Nephron (organoid): Measurements from ENCODE around the gene RYR1.

Experiments used
- H3K27ac Mint-ChIP-seq, 3 experiments: 2 replicates each; pipeline ENCODE4 v1.8.0; 2020; ENCODE audit warnings: mixed read lengths in 3 of 3, mild to moderate bottlenecking in 2 of 3, moderate library complexity in 1 of 3
- H3K27me3 Mint-ChIP-seq: 2 replicates; pipeline ENCODE4 v1.8.0; 2021; ENCODE audit warnings: low read depth, mild to moderate bottlenecking, moderate library complexity, mixed read lengths
- H3K36me3 Mint-ChIP-seq: 2 replicates; pipeline ENCODE4 v1.8.0; 2020; ENCODE audit warnings: low read depth, mixed read lengths
- H3K4me1 Mint-ChIP-seq: 2 replicates; pipeline ENCODE4 v1.8.0; 2020; ENCODE audit warnings: mixed read lengths
- H3K4me3 Mint-ChIP-seq, 3 experiments: 2 replicates each; pipeline ENCODE4 v1.8.0; 2020; ENCODE audit warnings: mild to moderate bottlenecking in 3 of 3, mixed read lengths in 3 of 3, moderate library complexity in 2 of 3
- H3K9me3 Mint-ChIP-seq: 2 replicates; pipeline ENCODE4 v1.8.0; 2020; ENCODE audit warnings: mixed read lengths
- TF ChIP-seq, protein P1 (sequence below), 3 experiments: fragments of 200-600 bp; sonication (generic); IDR thresholded peaks; one replicate each; pipeline ENCODE4 v1.5.0; 2021; ENCODE audit warnings: antibody characterized with exemption in 3 of 3; ENCODE audit not compliant: unreplicated experiment in 3 of 3

Gene RYR1

DNA sequence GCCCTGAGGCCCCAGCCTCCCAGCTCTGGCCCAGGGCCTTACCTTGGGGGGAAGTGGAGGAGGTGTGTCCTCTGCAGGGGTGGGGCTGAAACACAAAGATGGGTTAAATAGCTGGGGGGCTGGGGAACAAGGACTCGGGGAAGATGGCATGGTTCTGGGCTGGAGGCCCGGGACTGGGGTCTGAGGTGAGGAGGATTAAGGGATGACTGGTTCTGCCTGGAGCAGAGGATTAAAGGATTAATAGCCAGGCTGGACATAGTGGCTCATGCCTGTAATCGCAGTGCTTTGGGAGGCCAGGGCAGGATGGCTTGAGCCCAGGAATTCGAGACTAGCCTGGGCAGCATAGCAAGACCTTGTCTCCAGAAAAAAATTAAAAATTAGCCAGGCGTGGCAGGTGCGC lies 172.6 kb downstream of the RYR1 start:
- Mint-ChIP-seq H3K4me1 (no peaks in the 10 kb centered on the region), H3K27ac (no peak overlapping the region), H3K36me3 (no peaks in the 10 kb centered on the region), H3K9me3 (no peaks in the 10 kb centered on the region), H3K27me3 (no peaks in the 10 kb centered on the region), H3K4me3 (no peak overlapping the region)
- TF ChIP-seq, protein P1, sequence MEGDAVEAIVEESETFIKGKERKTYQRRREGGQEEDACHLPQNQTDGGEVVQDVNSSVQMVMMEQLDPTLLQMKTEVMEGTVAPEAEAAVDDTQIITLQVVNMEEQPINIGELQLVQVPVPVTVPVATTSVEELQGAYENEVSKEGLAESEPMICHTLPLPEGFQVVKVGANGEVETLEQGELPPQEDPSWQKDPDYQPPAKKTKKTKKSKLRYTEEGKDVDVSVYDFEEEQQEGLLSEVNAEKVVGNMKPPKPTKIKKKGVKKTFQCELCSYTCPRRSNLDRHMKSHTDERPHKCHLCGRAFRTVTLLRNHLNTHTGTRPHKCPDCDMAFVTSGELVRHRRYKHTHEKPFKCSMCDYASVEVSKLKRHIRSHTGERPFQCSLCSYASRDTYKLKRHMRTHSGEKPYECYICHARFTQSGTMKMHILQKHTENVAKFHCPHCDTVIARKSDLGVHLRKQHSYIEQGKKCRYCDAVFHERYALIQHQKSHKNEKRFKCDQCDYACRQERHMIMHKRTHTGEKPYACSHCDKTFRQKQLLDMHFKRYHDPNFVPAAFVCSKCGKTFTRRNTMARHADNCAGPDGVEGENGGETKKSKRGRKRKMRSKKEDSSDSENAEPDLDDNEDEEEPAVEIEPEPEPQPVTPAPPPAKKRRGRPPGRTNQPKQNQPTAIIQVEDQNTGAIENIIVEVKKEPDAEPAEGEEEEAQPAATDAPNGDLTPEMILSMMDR (IDR thresholded peaks at IDR 0.05; ENCODE audit: unreplicated experiment in 3 of 3): no peak

- TF ChIP-seq, protein P1 (IDR thresholded peaks at IDR 0.05; ENCODE audit: unreplicated experiment in 3 of 3): no peak
- H3K4me1 Mint-ChIP-seq: peaks cover 15% of the 10 kb centered on the region
- H3K27me3 Mint-ChIP-seq: no peaks in the 10 kb centered on the region
- H3K36me3 Mint-ChIP-seq: no peaks in the 10 kb centered on the region
- no peaks in the 10 kb centered on the region for H3K9me3 Mint-ChIP-seq
- no peak overlapping the region for H3K27ac Mint-ChIP-seq
- H3K4me3 Mint-ChIP-seq: no peak overlapping the region
These were observed 180.8 kb downstream of the RYR1 start for GRCh38 chr19:38614289-38614688.

DNA sequence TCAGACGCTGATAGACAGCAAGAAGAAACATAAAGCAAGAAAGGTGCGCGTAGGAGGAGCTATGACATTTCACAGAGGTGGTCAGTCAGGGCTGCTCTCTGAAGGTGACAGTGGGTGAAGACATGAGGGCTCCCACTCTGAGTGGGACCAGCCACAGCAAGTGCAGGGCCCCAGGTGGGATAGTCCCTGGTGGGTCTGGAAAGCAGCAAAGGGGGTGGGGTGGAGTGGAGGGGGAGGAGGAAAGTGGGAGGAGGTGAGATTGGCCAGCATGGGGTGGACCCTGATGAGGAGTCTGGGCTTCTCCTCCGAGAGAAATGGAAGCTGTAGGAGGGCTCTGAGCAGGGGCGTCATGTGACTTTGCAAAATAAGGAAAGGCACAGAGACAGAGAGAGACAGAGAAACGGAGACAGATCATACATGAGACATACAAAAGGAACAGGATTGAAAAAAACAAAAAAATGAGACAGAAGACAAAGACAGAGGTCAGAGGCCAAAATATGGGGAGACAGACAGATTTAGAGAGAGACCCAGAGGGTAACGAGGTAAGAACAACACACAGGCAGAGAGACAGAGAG lies 181.6 kb downstream of the RYR1 start:
- Mint-ChIP-seq H3K9me3 (no peaks in the 10 kb centered on the region), H3K27ac (peak overlapping the region in 2 of 3 experiments; percentile 21 to 24), H3K36me3 (peaks cover 1% of the 10 kb centered on the region), H3K4me3 (peak overlapping the region; percentile 33 to 75 (median 55)), H3K27me3 (no peaks in the 10 kb centered on the region), H3K4me1 (peaks cover 20% of the 10 kb centered on the region)
- TF ChIP-seq, protein P1 (IDR thresholded peaks at IDR 0.05; ENCODE audit: unreplicated experiment in 3 of 3): no peak

DNA sequence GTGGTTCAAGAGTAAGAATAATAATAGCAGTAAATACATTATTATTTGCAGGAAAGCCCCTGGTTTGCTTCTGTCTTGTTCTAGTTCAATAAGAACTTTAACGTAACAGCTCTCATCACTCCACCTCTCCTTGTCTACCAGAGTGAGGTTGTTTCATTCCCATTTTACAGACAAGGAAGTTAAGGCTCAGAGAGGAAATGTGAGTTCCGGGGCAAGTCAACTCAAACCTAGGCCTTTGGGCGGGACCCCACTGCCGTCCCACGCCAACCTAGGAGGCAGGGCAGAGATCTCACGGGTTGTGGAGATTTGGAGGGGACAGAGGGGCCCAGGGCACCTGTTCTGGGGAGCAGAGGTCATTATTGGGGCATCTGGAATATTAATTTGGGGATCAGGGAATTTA lies 182.8 kb downstream of the RYR1 start:
- Mint-ChIP-seq H3K4me3 (peak overlapping the region; percentile 65 to 82 (median 79)), H3K4me1 (peaks cover 20% of the 10 kb centered on the region), H3K27me3 (no peaks in the 10 kb centered on the region), H3K27ac (peak overlapping the region in 2 of 3 experiments; percentile 54 to 68), H3K9me3 (no peaks in the 10 kb centered on the region), H3K36me3 (peaks cover 5% of the 10 kb centered on the region)
- TF ChIP-seq, protein P1 (IDR thresholded peaks at IDR 0.05; ENCODE audit: unreplicated experiment in 3 of 3): no peak

GRCh38 chr19:38617283-38617763 lies 183.8 kb downstream of the RYR1 start:
- Mint-ChIP-seq H3K9me3 (no peaks in the 10 kb centered on the region), H3K36me3 (peaks cover 16% of the 10 kb centered on the region), H3K27ac (peak overlapping the region; percentile 46 to 68 (median 52)), H3K27me3 (no peaks in the 10 kb centered on the region), H3K4me3 (peak overlapping the region; percentile 65 to 82 (median 79)), H3K4me1 (peaks cover 20% of the 10 kb centered on the region)
- TF ChIP-seq, protein P1 (IDR thresholded peaks at IDR 0.05; ENCODE audit: unreplicated experiment in 3 of 3): no peak
